Measurements from ENCODE around the gene CDK5R2. TPM values are rescaled to one million over a fixed set of nuclear protein-coding genes. Genes with fewer than 3 reads are reported as not detected.
A peak's percentile ranks its signal among the peaks of the same experiment; 100 is the strongest.

The CDK5R2 gene
- polyA plus RNA-seq, 1 donor (not counting 4 experiments of a cell fraction or from before 2014, with no cell fraction given): not detected

DNA sequence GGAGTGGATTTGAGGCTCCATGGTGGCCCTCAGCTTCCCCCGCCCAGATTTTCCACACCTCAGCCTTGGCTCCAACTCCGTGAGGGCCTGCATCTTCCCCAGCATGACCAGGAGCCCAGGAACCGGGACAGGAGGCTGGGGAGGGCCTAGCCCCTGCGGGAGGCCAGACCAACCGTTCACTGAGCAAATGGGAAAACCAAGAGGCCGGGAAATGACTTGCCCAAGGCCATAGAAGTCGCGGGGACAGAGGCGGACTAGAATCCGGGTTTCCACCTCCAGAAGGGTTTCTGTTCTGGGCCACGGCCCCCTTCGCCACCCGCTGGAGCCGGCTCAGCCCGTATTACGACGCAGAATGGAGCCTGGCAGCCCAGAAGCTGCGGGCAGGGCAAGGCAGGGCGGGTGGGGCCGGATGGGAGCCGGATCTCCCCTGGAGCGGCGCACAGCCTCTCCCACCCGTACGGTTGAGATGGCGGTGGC is 41.7 kb downstream of the CDK5R2 start:
- H4K20me1 ChIP-seq (ENCODE audit: control insufficient read depth, extremely low read depth, insufficient read depth, low read length): peaks cover 4% of the 10 kb centered on the region
- H3K9me1 ChIP-seq (ENCODE audit: control insufficient read depth, extremely low read depth, insufficient read depth, low read length): no peaks in the 10 kb centered on the region
- no peak for DNase-seq (ENCODE audit: low read depth, low spot score)
- no peak for FAIRE-seq
- H3K4me2 ChIP-seq (ENCODE audit: control insufficient read depth, extremely low read depth, insufficient read depth, low read depth, low read length): peak overlapping the region; percentile 69
- no peaks in the 10 kb centered on the region for H3K79me2 ChIP-seq (ENCODE audit: control insufficient read depth, insufficient read depth, low read length)
- H3K27ac ChIP-seq (ENCODE audit: control insufficient read depth, insufficient read depth, low read length): no peak overlapping the region
- dilution Hi-C loops (cut with MboI; ENCODE audit: extremely low pct_ligation_motif_present, low sequenced_read_pairs): no loop called here
- no peaks in the 10 kb centered on the region for H3K36me3 ChIP-seq (ENCODE audit: control insufficient read depth in 2 of 2, extremely low read depth in 1 of 2, insufficient read depth in 2 of 2, low read length in 2 of 2)
- TF ChIP-seq, protein P1, sequence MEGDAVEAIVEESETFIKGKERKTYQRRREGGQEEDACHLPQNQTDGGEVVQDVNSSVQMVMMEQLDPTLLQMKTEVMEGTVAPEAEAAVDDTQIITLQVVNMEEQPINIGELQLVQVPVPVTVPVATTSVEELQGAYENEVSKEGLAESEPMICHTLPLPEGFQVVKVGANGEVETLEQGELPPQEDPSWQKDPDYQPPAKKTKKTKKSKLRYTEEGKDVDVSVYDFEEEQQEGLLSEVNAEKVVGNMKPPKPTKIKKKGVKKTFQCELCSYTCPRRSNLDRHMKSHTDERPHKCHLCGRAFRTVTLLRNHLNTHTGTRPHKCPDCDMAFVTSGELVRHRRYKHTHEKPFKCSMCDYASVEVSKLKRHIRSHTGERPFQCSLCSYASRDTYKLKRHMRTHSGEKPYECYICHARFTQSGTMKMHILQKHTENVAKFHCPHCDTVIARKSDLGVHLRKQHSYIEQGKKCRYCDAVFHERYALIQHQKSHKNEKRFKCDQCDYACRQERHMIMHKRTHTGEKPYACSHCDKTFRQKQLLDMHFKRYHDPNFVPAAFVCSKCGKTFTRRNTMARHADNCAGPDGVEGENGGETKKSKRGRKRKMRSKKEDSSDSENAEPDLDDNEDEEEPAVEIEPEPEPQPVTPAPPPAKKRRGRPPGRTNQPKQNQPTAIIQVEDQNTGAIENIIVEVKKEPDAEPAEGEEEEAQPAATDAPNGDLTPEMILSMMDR (optimal IDR thresholded peaks at IDR 0.05 in 1 of 3, IDR thresholded peaks at IDR 0.05 in 1 of 3, conservative IDR thresholded peaks at IDR 0.05 in 1 of 3; ENCODE audit: extremely low read depth in 1 of 3, insufficient read depth in 2 of 3, low read length in 3 of 3): no peak
- TF ChIP-seq EZH2 (IDR thresholded peaks at IDR 0.05; ENCODE audit: low read length): no peak
- H3K9me3 ChIP-seq (ENCODE audit: control insufficient read depth, low read depth, low read length): no peaks in the 10 kb centered on the region
- peaks cover 15% of the 10 kb centered on the region for H3K4me1 ChIP-seq (ENCODE audit: control insufficient read depth, extremely low read depth, insufficient read depth, low read length)
- H3K27me3 ChIP-seq (ENCODE audit: control insufficient read depth, extremely low read depth, insufficient read depth, low read length): peaks cover 79% of the 10 kb centered on the region
- H3K9ac ChIP-seq (ENCODE audit: control insufficient read depth, extremely low read depth, insufficient read depth, low read length): no peak overlapping the region
- no peak overlapping the region for H2AFZ ChIP-seq (ENCODE audit: control insufficient read depth, low read length)
- no peak overlapping the region for H3K4me3 ChIP-seq (ENCODE audit: control insufficient read depth in 2 of 3, extremely low read depth in 1 of 3, insufficient read depth in 2 of 3, low read depth in 1 of 3, low read length in 3 of 3)

DNA sequence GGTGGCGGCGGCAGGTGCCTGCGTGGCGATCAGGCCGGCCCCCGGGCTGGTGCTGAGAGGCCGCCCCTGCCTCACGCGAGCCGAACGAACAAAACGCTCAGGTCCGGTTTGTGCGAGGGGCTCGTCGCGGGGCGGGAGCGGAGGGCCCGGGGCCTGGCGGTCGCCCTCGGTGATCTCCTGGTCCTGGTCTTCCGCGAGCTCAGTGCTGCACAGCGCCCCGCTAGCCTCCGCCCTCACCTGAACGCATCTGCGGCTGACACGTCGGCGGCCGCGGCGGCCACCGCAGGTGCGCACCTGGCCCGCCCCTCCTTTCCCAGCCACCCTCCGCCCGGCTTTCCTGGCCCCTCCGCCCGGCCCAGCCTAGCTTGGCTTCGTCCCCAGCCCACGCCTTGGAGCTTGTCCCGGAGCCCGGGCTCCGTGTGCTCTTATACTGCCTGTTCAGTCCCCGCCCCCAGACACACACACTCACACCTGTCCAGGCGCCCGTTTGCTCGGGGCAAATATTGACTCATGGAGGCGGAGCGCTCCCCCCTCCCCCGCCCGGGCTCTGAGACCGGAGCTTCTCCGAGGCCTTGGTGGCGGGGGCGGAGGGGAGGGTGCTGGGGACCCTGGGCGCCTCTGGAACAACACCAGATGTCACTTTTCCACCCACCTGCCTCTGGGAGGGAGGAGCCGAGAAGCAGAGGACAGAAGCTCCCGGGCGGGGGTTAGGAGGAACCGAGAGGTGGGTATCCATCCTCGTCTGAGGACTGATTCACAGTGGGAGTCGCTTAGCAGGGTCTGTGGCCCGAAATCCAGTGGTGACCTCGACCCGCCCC is 42.3 kb downstream of the CDK5R2 start:
- Histone ChIP-seq H3K79me2 (ENCODE audit: control insufficient read depth, insufficient read depth, low read length) (no peaks in the 10 kb centered on the region), H3K9me1 (ENCODE audit: control insufficient read depth, extremely low read depth, insufficient read depth, low read length) (no peaks in the 10 kb centered on the region), H3K4me1 (ENCODE audit: control insufficient read depth, extremely low read depth, insufficient read depth, low read length) (peaks cover 15% of the 10 kb centered on the region), H3K9ac (ENCODE audit: control insufficient read depth, extremely low read depth, insufficient read depth, low read length) (no peak overlapping the region), H3K27ac (ENCODE audit: control insufficient read depth, insufficient read depth, low read length) (no peak overlapping the region), H2AFZ (ENCODE audit: control insufficient read depth, low read length) (no peak overlapping the region), H3K4me3 (ENCODE audit: control insufficient read depth in 2 of 3, extremely low read depth in 1 of 3, insufficient read depth in 2 of 3, low read depth in 1 of 3, low read length in 3 of 3) (peak overlapping the region; percentile 20 to 46 (median 32)), H3K9me3 (ENCODE audit: control insufficient read depth, low read depth, low read length) (no peaks in the 10 kb centered on the region), H4K20me1 (ENCODE audit: control insufficient read depth, extremely low read depth, insufficient read depth, low read length) (peaks cover 4% of the 10 kb centered on the region), H3K36me3 (ENCODE audit: control insufficient read depth in 2 of 2, extremely low read depth in 1 of 2, insufficient read depth in 2 of 2, low read length in 2 of 2) (no peaks in the 10 kb centered on the region), H3K27me3 (ENCODE audit: control insufficient read depth, extremely low read depth, insufficient read depth, low read length) (peaks cover 72% of the 10 kb centered on the region), H3K4me2 (ENCODE audit: control insufficient read depth, extremely low read depth, insufficient read depth, low read depth, low read length) (peak overlapping the region; percentile 69)
- DNase-seq (ENCODE audit: low read depth, low spot score): peak; percentile 13
- dilution Hi-C loops (cut with MboI; ENCODE audit: extremely low pct_ligation_motif_present, low sequenced_read_pairs): no loop called here
- no peak for TF ChIP-seq EZH2 (IDR thresholded peaks at IDR 0.05; ENCODE audit: low read length)
- TF ChIP-seq, protein P1 (optimal IDR thresholded peaks at IDR 0.05 in 1 of 3, IDR thresholded peaks at IDR 0.05 in 1 of 3, conservative IDR thresholded peaks at IDR 0.05 in 1 of 3; ENCODE audit: extremely low read depth in 1 of 3, insufficient read depth in 2 of 3, low read length in 3 of 3): peak in 1 of 3 experiments; percentile 16
- FAIRE-seq: no peak
